ENCODE measurements around the gene WIZ.
A peak's percentile ranks its signal among the peaks of the same experiment; 100 is the strongest.

WIZ gene

GRCh38 chr19:15466851-15467733, 17.3 kb upstream of the WIZ start:
- peak; percentile 64 for DNase-seq (ENCODE audit: low read depth)

GRCh38 chr19:15464394-15465385, 14.9 kb upstream of the WIZ start, which contains the start of gene RASAL3:
TSS of gene RASAL3 (minus strand) at chr19:15464544. CDS start at chr19:15464358, 186 bp downstream.
- peak; percentile 61 for DNase-seq (ENCODE audit: low read depth)

GRCh38 chr19:15463861-15464371, 14.2 kb upstream of the WIZ start:
- peak; percentile 74 for DNase-seq (ENCODE audit: low read depth)

GRCh38 chr19:15461694-15462093, 11.9 kb upstream of the WIZ start:
- DNase-seq (ENCODE audit: low read depth) = no peak

GRCh38 chr19:15457701-15458484, 8.1 kb upstream of the WIZ start:
- DNase-seq (ENCODE audit: low read depth) = no peak

GRCh38 chr19:15456871-15457700, 7.3 kb upstream of the WIZ start:
- no peak for DNase-seq (ENCODE audit: low read depth)

- DNase-seq (ENCODE audit: low read depth) = no peak
Measured at GRCh38 chr19:15456441-15456840, 6.7 kb upstream of the WIZ start.

- no peak for DNase-seq (ENCODE audit: low read depth)
Measured at GRCh38 chr19:15455996-15456395, 6.2 kb upstream of the WIZ start.

GRCh38 chr19:15453906-15454860, 4.4 kb upstream of the WIZ start:
- DNase-seq (ENCODE audit: low read depth) = no peak

GRCh38 chr19:15453091-15453578, 3.4 kb upstream of the WIZ start:
- no peak for DNase-seq (ENCODE audit: low read depth)

- no peak for DNase-seq (ENCODE audit: low read depth)
Measured at GRCh38 chr19:15452111-15453047, 2.6 kb upstream of the WIZ start.

- DNase-seq (ENCODE audit: low read depth) = no peak
Measured at GRCh38 chr19:15450528-15450890, 753 bp upstream of the WIZ start.

GRCh38 chr19:15448778-15449619, 757 bp downstream of the WIZ start:
- no peak for DNase-seq (ENCODE audit: low read depth)

GRCh38 chr19:15448044-15448777, 1.5 kb downstream of the WIZ start:
- DNase-seq (ENCODE audit: low read depth) = no peak

GRCh38 chr19:15447057-15447456, 2.7 kb downstream of the WIZ start:
- DNase-seq (ENCODE audit: low read depth) = no peak

- DNase-seq (ENCODE audit: low read depth) = no peak
Measured at GRCh38 chr19:15445807-15446376, 3.9 kb downstream of the WIZ start.
